HG02938 (cell line): ENCODE data around the gene CDHR2.

Source experiments
- ATAC-seq: cut with Tn5 transposase; IDR thresholded peaks from one replicate; pipeline ENCODE4 v1.9.1; 2021; ENCODE audit warnings: mild to moderate bottlenecking, moderate library complexity; ENCODE audit not compliant: unreplicated experiment

The CDHR2 gene

GRCh38 chr5:176548967-176549444 lies at the start of gene CDHR2:
CDHR2 (plus strand) TSS chr5:176549342; CDS start chr5:176565353, 16,011 bp downstream.
- ATAC-seq: no peak

GRCh38 chr5:176500511-176500910 lies 48.6 kb upstream of the CDHR2 start:
- ATAC-seq: no peak

GRCh38 chr5:176501333-176501732 lies 47.8 kb upstream of the CDHR2 start:
- ATAC-seq: no peak

- no peak for ATAC-seq
These were observed 45.6 kb upstream of the CDHR2 start for GRCh38 chr5:176503496-176503895.

- ATAC-seq: no peak
These were observed 41.2 kb upstream of the CDHR2 start for GRCh38 chr5:176507911-176508310.

- no peak for ATAC-seq
These were observed 40.5 kb upstream of the CDHR2 start for GRCh38 chr5:176508603-176509002.

- no peak for ATAC-seq
These were observed 35.4 kb upstream of the CDHR2 start for GRCh38 chr5:176513788-176514187.

GRCh38 chr5:176514244-176514950 lies 34.7 kb upstream of the CDHR2 start:
- no peak for ATAC-seq

- ATAC-seq: no peak
These were observed 33.7 kb upstream of the CDHR2 start for GRCh38 chr5:176515396-176515795.

- no peak for ATAC-seq
These were observed 32.0 kb upstream of the CDHR2 start for GRCh38 chr5:176517053-176517661.

- no peak for ATAC-seq
These were observed 29.1 kb upstream of the CDHR2 start for GRCh38 chr5:176519810-176520720.

GRCh38 chr5:176521286-176521685 lies 27.9 kb upstream of the CDHR2 start:
- ATAC-seq: no peak

GRCh38 chr5:176521699-176522263 lies 27.4 kb upstream of the CDHR2 start:
- no peak for ATAC-seq

- ATAC-seq: no peak
These were observed 25.0 kb upstream of the CDHR2 start for GRCh38 chr5:176524138-176524537.

GRCh38 chr5:176524987-176525386 lies 24.2 kb upstream of the CDHR2 start:
- ATAC-seq: no peak

- no peak for ATAC-seq
These were observed 23.5 kb upstream of the CDHR2 start for GRCh38 chr5:176525677-176526076.

- ATAC-seq: no peak
These were observed 22.7 kb upstream of the CDHR2 start for GRCh38 chr5:176526462-176526861.

GRCh38 chr5:176527246-176528222 lies 21.6 kb upstream of the CDHR2 start:
- no peak for ATAC-seq

GRCh38 chr5:176528301-176528700 lies 20.8 kb upstream of the CDHR2 start:
- ATAC-seq: no peak

GRCh38 chr5:176528761-176529115 lies 20.4 kb upstream of the CDHR2 start:
- no peak for ATAC-seq
